GM23338 (cell line): ENCODE data around the gene OR13C9.

Source experiments
- CTCF ChIP-seq, 2 experiments: fragments of 200-600 bp in 1 of 2; sonication (generic) in 1 of 2; conservative IDR thresholded peaks; 2 replicates each; pipeline versions ENCODE4 v1.5.1 to v1.6.1; 2016 to 2017; ENCODE audit warnings: antibody characterized with exemption in 2 of 2, low read depth in 2 of 2, mild to moderate bottlenecking in 2 of 2, moderate library complexity in 1 of 2
- EZH2phosphoT487 ChIP-seq: fragments of 200-600 bp; sonication (generic); IDR thresholded peaks from one replicate; pipeline ENCODE4 v1.8.1; 2018; ENCODE audit warnings: antibody characterized with exemption; ENCODE audit not compliant: unreplicated experiment
- POLR2AphosphoS5 ChIP-seq: IDR thresholded peaks from 2 replicates; pipeline ENCODE4 v1.6.1; 2016; ENCODE audit warnings: antibody characterized with exemption, low read depth
- REST ChIP-seq: IDR thresholded peaks from one replicate; pipeline ENCODE4 v1.6.1; 2018; ENCODE audit warnings: antibody characterized with exemption; ENCODE audit not compliant: unreplicated experiment

GRCh38 chr9:104580562-104580961 lies 37.4 kb downstream of the OR13C9 start:
- TF ChIP-seq EZH2phosphoT487 (no peak), CTCF (conservative IDR thresholded peaks at IDR 0.05; ENCODE audit: low read depth in 2 of 2) (no peak), POLR2AphosphoS5 (no peak), REST (no peak)
